Osteocyte (in vitro differentiated cells): ENCODE results near the gene B3GALNT2. TPM values are rescaled to one million over a fixed set of nuclear protein-coding genes. Genes with fewer than 3 reads are reported as not detected.

Experiments used
- DNase-seq: peaks from one replicate; pipeline ENCODE4 v3.0.0; 2021; ENCODE audit warnings: mixed read lengths; ENCODE audit not compliant: unreplicated experiment; ENCODE audit errors: extremely low spot score
- H3K27ac Mint-ChIP-seq: one replicate; pipeline ENCODE4 v1.8.0; 2021; ENCODE audit warnings: mild to moderate bottlenecking, mixed read lengths; ENCODE audit not compliant: unreplicated experiment
- H3K27me3 Mint-ChIP-seq: one replicate; pipeline ENCODE4 v1.8.0; 2021; ENCODE audit warnings: mixed read lengths; ENCODE audit not compliant: unreplicated experiment
- H3K36me3 Mint-ChIP-seq: one replicate; pipeline ENCODE4 v1.8.0; 2021; ENCODE audit warnings: mixed read lengths; ENCODE audit not compliant: unreplicated experiment
- H3K4me1 Mint-ChIP-seq: one replicate; pipeline ENCODE4 v1.8.0; 2021; ENCODE audit warnings: mixed read lengths; ENCODE audit not compliant: unreplicated experiment
- H3K4me3 Mint-ChIP-seq: one replicate; pipeline ENCODE4 v1.8.0; 2021; ENCODE audit warnings: mild to moderate bottlenecking, moderate library complexity, mixed read lengths; ENCODE audit not compliant: unreplicated experiment
- H3K9me3 Mint-ChIP-seq: one replicate; pipeline ENCODE4 v1.8.0; 2021; ENCODE audit warnings: mixed read lengths; ENCODE audit not compliant: unreplicated experiment
- CTCF ChIP-seq: fragments of 200-600 bp; sonication (generic); IDR thresholded peaks from 2 replicates; pipeline ENCODE4 v1.5.0; 2021; ENCODE audit warnings: antibody characterized with exemption, mild to moderate bottlenecking, moderate library complexity
- total RNA-seq: library from RNA; stranded (reverse); gene quantifications from 2 replicates; pipeline ENCODE4 v1.2.1, GENCODE V29; 2021

B3GALNT2 gene
- total RNA-seq, 1 donor from 2014 or later, result 31.3 TPM

GRCh38 chr1:235495030-235495429 lies 9.2 kb downstream of the B3GALNT2 start:
- H3K27me3 Mint-ChIP-seq, result no peaks in the 10 kb centered on the region
- H3K4me3 Mint-ChIP-seq, result no peak overlapping the region
- no peak overlapping the region for H3K27ac Mint-ChIP-seq
- DNase-seq, result no peak
- no peaks in the 10 kb centered on the region for H3K9me3 Mint-ChIP-seq
- no peak for TF ChIP-seq CTCF
- H3K36me3 Mint-ChIP-seq, result peaks cover 33% of the 10 kb centered on the region
- peaks cover 2% of the 10 kb centered on the region for H3K4me1 Mint-ChIP-seq

GRCh38 chr1:235494531-235494930 lies 9.7 kb downstream of the B3GALNT2 start:
- H3K27me3 Mint-ChIP-seq, result no peaks in the 10 kb centered on the region
- H3K9me3 Mint-ChIP-seq, result no peaks in the 10 kb centered on the region
- H3K27ac Mint-ChIP-seq, result no peak overlapping the region
- H3K4me1 Mint-ChIP-seq, result peaks cover 2% of the 10 kb centered on the region
- no peak for TF ChIP-seq CTCF
- no peak for DNase-seq
- no peak overlapping the region for H3K4me3 Mint-ChIP-seq
- H3K36me3 Mint-ChIP-seq, result peaks cover 38% of the 10 kb centered on the region

DNA sequence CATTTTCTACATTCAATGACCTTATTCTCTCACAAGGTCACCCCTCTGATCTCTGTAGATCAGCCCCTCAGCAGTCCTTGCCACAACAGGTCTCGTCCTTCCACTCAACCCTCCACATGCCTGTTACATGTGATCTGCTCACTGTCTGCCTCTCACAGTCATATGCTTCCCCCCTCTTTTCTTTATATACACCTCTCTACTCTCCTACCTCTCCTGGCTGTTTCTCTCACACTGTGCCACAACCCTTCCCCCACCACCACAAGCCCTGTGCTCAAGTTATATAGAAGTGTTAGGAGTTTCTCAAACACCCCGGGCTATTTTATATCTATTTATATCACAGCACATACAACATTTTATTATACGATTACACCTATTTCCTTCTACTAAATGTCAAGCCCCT lies 12.6 kb downstream of the B3GALNT2 start:
- Mint-ChIP-seq H3K9me3 (no peaks in the 10 kb centered on the region), H3K27me3 (no peaks in the 10 kb centered on the region), H3K4me3 (no peak overlapping the region), H3K4me1 (peaks cover 2% of the 10 kb centered on the region), H3K27ac (no peak overlapping the region), H3K36me3 (peaks cover 43% of the 10 kb centered on the region)
- TF ChIP-seq CTCF, result no peak
- DNase-seq, result no peak

GRCh38 chr1:235486321-235486720 lies 17.9 kb downstream of the B3GALNT2 start:
- no peaks in the 10 kb centered on the region for H3K27me3 Mint-ChIP-seq
- DNase-seq, result no peak
- peaks cover 43% of the 10 kb centered on the region for H3K36me3 Mint-ChIP-seq
- no peak overlapping the region for H3K4me3 Mint-ChIP-seq
- peaks cover 9% of the 10 kb centered on the region for H3K9me3 Mint-ChIP-seq
- no peak overlapping the region for H3K27ac Mint-ChIP-seq
- no peak for TF ChIP-seq CTCF
- no peaks in the 10 kb centered on the region for H3K4me1 Mint-ChIP-seq

DNA sequence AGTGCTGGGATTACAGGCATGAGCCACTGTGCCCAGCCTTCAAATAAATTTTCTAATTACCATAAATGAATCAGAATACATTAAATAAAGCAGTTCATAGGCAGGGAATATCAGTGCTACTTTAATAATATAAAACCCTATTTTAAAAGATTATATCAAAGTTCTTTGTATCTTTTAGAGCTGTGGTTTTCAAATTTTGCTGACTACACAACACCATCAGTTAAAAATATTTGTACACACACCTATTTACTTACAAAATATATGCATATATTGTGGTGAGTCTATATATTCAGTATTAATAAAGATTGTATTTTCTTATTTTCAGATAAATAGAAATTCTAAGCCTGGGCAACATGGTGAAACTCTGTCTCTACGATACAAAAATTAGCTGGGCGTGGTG lies 18.7 kb downstream of the B3GALNT2 start:
- peaks cover 9% of the 10 kb centered on the region for H3K9me3 Mint-ChIP-seq
- H3K27me3 Mint-ChIP-seq, result no peaks in the 10 kb centered on the region
- no peak overlapping the region for H3K4me3 Mint-ChIP-seq
- no peak overlapping the region for H3K27ac Mint-ChIP-seq
- no peaks in the 10 kb centered on the region for H3K4me1 Mint-ChIP-seq
- no peak for TF ChIP-seq CTCF
- H3K36me3 Mint-ChIP-seq, result peaks cover 43% of the 10 kb centered on the region
- DNase-seq, result no peak
